Kidney glomerular epithelial cell (primary cell): ENCODE results near the gene CD3G.
"Not testable (repeated sequence)": the region's sequence is repeated elsewhere in the genome, so short reads cannot be mapped to it uniquely, and the experiment has no call there.

Experiments used
- DNase-seq: peaks from one replicate; lab custom pipeline; 2025; lab: John Stamatoyannopoulos, UW

CD3G gene

GRCh38 chr11:118343981-118344515 lies at the start of gene CD3G:
Gene CD3G, plus strand, starts transcription at chr11:118344344. Its CDS starts 80 bp downstream, at chr11:118344424.
- DNase-seq, result no peak

GRCh38 chr11:118295199-118295598 lies 48.9 kb upstream of the CD3G start:
- DNase-seq, result no peak

GRCh38 chr11:118295815-118296454 lies 48.2 kb upstream of the CD3G start:
- DNase-seq, result peak; percentile 51

GRCh38 chr11:118301600-118302195 lies 42.4 kb upstream of the CD3G start:
- no peak for DNase-seq

- no peak for DNase-seq
Observed at GRCh38 chr11:118304227-118304567, 39.9 kb upstream of the CD3G start.

GRCh38 chr11:118304568-118305248 lies 39.4 kb upstream of the CD3G start, which contains the start of gene CD3E:
Gene CD3E, plus strand, starts transcription at chr11:118304730. Its CDS starts 223 bp downstream, at chr11:118304953.
- DNase-seq, result no peak

- DNase-seq, result no peak
Observed at GRCh38 chr11:118305726-118306125, 38.4 kb upstream of the CD3G start.

GRCh38 chr11:118306556-118306955 lies 37.6 kb upstream of the CD3G start:
- no peak for DNase-seq

- DNase-seq, result not testable (repeated sequence)
Observed at GRCh38 chr11:118308995-118309528, 35.1 kb upstream of the CD3G start.

- no peak for DNase-seq
Observed at GRCh38 chr11:118310271-118310670, 33.9 kb upstream of the CD3G start.

- no peak for DNase-seq
Observed at GRCh38 chr11:118310781-118311485, 33.2 kb upstream of the CD3G start.

GRCh38 chr11:118311518-118311917 lies 32.6 kb upstream of the CD3G start:
- no peak for DNase-seq

- no peak for DNase-seq
Observed at GRCh38 chr11:118312328-118312727, 31.8 kb upstream of the CD3G start.

GRCh38 chr11:118313242-118313641 lies 30.9 kb upstream of the CD3G start:
- DNase-seq, result no peak

- no peak for DNase-seq
Observed at GRCh38 chr11:118314988-118315411, 29.1 kb upstream of the CD3G start.

GRCh38 chr11:118318124-118318523 lies 26.0 kb upstream of the CD3G start:
- no peak for DNase-seq

- no peak for DNase-seq
Observed at GRCh38 chr11:118318581-118319336, 25.4 kb upstream of the CD3G start.

- no peak for DNase-seq
Observed at GRCh38 chr11:118319337-118319707, 24.8 kb upstream of the CD3G start.

- DNase-seq, result no peak
Observed at GRCh38 chr11:118320515-118320914, 23.6 kb upstream of the CD3G start.

- no peak for DNase-seq
Observed at GRCh38 chr11:118321386-118322082, 22.6 kb upstream of the CD3G start.

GRCh38 chr11:118322721-118323120 lies 21.4 kb upstream of the CD3G start:
- no peak for DNase-seq
